ENCODE data around the gene RAB11FIP4. TPM values are rescaled to one million over a fixed set of nuclear protein-coding genes. Genes with fewer than 3 reads are reported as not detected.

Gene RAB11FIP4
- total RNA-seq, 1 experiment from 2014 or later = 15.1 TPM

GRCh38 chr17:31479062-31479408 is 87.6 kb downstream of the RAB11FIP4 start:
- ChIA-PET CTCF (no interaction called here), RAD21 (ENCODE audit: low non-redundant PET in 1 of 2, low total read pairs in 2 of 2, uncharacterized antibody in 2 of 2, unreplicated experiment in 2 of 2) (no interaction called here), POLR2A (interaction anchor here (1.6 kb wide), 1 partner anchor 9 kb away, joined by 5 read pairs; no protein-coding TSS in a partner anchor)
- Histone ChIP-seq H4K20me1 (ENCODE audit: insufficient read depth) (no peaks in the 10 kb centered on the region), H3K27ac (ENCODE audit: low read depth, low read length) (no peak overlapping the region), H3K4me2 (ENCODE audit: low read length) (no peak overlapping the region), H3K27me3 (ENCODE audit: insufficient read depth, low read length) (peaks cover under 1% of the 10 kb centered on the region; the same call in 1 of the 2 replicates), H3K9me3 (ENCODE audit: control insufficient read depth in 1 of 2, insufficient read depth in 1 of 2, low read depth in 1 of 2, low read length in 2 of 2) (no peaks in the 10 kb centered on the region), H3K9ac (ENCODE audit: low read length) (no peak overlapping the region), H2AFZ (ENCODE audit: low read depth, low read length, poor library complexity, severe bottlenecking) (no peak overlapping the region), H3K4me3 (replicated peaks in 1 of 2; ENCODE audit: low read depth in 1 of 2, low read length in 2 of 2) (no peak overlapping the region), H3K4me1 (ENCODE audit: control insufficient read depth in 1 of 2, insufficient read depth in 2 of 2, low read length in 2 of 2) (peaks cover 0 to 15% of the 10 kb centered on the region in 2 experiments; a peak in 2 of 4 replicates), H3K79me2 (ENCODE audit: insufficient read depth, low read length) (no peaks in the 10 kb centered on the region), H3K9me2 (ENCODE audit: insufficient read depth) (no peaks in the 10 kb centered on the region), H3K36me3 (ENCODE audit: control insufficient read depth in 1 of 2, insufficient read depth in 2 of 2, low read length in 2 of 2) (no peaks in the 10 kb centered on the region)
- BruUV-seq (replicated peaks) = no TSS peak
- TF ChIP-seq EZH2 (IDR thresholded peaks at IDR 0.05) = no peak
- no peak for TF ChIP-seq EZH2phosphoT487 (IDR thresholded peaks at IDR 0.05; ENCODE audit: borderline replicate concordance)
- no peak for TF ChIP-seq POLR2A (IDR thresholded peaks at IDR 0.05; ENCODE audit: borderline replicate concordance, extremely low read depth, insufficient read depth, insufficient read length)
- TF ChIP-seq, protein P1, sequence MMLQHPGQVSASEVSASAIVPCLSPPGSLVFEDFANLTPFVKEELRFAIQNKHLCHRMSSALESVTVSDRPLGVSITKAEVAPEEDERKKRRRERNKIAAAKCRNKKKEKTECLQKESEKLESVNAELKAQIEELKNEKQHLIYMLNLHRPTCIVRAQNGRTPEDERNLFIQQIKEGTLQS (IDR thresholded peaks at IDR 0.05) = no peak
- intact Hi-C loops (cut with micrococcal nuclease) = no loop called here
- DNase-seq (ENCODE audit: low read depth, low spot score) (no peak), ATAC-seq (no peak)

DNA sequence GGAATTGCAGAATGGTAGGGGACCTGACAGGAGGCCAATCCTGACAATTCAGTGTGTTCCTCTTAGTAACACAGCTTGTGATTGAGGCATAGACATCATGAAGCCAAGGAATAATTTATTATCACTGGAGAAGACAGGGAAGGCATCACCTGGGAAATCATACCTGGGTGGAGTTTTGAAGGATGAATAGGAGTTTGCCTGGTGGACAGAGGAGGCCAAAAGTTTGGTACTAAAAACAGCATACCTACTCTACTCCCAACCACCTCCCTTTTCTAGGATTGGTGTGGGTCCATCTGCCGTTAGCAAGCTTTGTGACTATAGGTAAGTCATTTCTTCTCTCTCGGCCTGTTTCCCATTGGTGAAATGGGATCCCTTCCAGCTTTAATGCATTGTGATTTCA is 88.0 kb downstream of the RAB11FIP4 start:
- Histone ChIP-seq H3K27me3 (ENCODE audit: insufficient read depth, low read length) (no peaks in the 10 kb centered on the region), H3K27ac (ENCODE audit: low read depth, low read length) (no peak overlapping the region), H3K36me3 (ENCODE audit: control insufficient read depth in 1 of 2, insufficient read depth in 2 of 2, low read length in 2 of 2) (no peaks in the 10 kb centered on the region), H3K4me2 (ENCODE audit: low read length) (no peak overlapping the region), H3K9me3 (ENCODE audit: control insufficient read depth in 1 of 2, insufficient read depth in 1 of 2, low read depth in 1 of 2, low read length in 2 of 2) (no peaks in the 10 kb centered on the region), H3K9me2 (ENCODE audit: insufficient read depth) (no peaks in the 10 kb centered on the region), H3K4me1 (ENCODE audit: control insufficient read depth in 1 of 2, insufficient read depth in 2 of 2, low read length in 2 of 2) (peaks cover 0 to 15% of the 10 kb centered on the region in 2 experiments; a peak in 2 of 4 replicates), H3K9ac (ENCODE audit: low read length) (no peak overlapping the region), H3K4me3 (replicated peaks in 1 of 2; ENCODE audit: low read depth in 1 of 2, low read length in 2 of 2) (no peak overlapping the region), H3K79me2 (ENCODE audit: insufficient read depth, low read length) (no peaks in the 10 kb centered on the region), H4K20me1 (ENCODE audit: insufficient read depth) (no peaks in the 10 kb centered on the region), H2AFZ (ENCODE audit: low read depth, low read length, poor library complexity, severe bottlenecking) (no peak overlapping the region)
- TF ChIP-seq TCF7L2 (IDR thresholded peaks at IDR 0.05; ENCODE audit: borderline replicate concordance, extremely low read depth, insufficient read depth, insufficient read length) (no peak), ZFX (IDR thresholded peaks at IDR 0.05) (no peak)
- DNase-seq (ENCODE audit: low read depth, low spot score) = no peak
- no TSS peak for BruUV-seq (replicated peaks)
- intact Hi-C loops (cut with micrococcal nuclease) = no loop called here
- ChIA-PET RAD21 (ENCODE audit: low non-redundant PET in 1 of 2, low total read pairs in 2 of 2, uncharacterized antibody in 2 of 2, unreplicated experiment in 2 of 2) (no interaction called here), POLR2A (interaction anchor here (1.6 kb wide), 1 partner anchor 8 kb away, joined by 5 read pairs; no protein-coding TSS in a partner anchor), CTCF (no interaction called here)
- ATAC-seq = no peak

Measured in HCT116 (cell line).